ENCODE results near the gene DPM1. TPM values are rescaled to one million over a fixed set of nuclear protein-coding genes. Genes with fewer than 3 reads are reported as not detected.

Gene DPM1
- total RNA-seq, 1 experiment from 2014 or later: 70.7 TPM

DNA sequence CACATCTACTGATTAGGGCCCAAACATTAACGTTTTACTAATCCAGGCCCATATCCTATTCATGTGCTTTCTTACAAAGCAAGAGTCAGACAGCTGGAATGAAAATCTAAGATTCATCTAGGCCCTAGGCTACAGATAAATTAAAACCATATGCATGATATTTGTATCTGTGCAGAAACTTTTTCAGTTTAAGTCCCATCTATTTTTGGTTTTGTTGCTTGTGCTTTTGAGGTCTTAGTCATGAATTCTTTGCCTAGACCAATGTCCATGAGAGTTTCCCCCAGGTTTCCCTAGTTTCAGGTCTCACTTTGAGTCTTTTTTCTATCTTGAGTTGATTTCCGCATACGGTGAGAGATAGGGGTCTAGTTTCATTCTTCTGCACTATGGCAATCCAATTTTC lies 47.3 kb downstream of the DPM1 start:
- TF ChIP-seq, protein P1, sequence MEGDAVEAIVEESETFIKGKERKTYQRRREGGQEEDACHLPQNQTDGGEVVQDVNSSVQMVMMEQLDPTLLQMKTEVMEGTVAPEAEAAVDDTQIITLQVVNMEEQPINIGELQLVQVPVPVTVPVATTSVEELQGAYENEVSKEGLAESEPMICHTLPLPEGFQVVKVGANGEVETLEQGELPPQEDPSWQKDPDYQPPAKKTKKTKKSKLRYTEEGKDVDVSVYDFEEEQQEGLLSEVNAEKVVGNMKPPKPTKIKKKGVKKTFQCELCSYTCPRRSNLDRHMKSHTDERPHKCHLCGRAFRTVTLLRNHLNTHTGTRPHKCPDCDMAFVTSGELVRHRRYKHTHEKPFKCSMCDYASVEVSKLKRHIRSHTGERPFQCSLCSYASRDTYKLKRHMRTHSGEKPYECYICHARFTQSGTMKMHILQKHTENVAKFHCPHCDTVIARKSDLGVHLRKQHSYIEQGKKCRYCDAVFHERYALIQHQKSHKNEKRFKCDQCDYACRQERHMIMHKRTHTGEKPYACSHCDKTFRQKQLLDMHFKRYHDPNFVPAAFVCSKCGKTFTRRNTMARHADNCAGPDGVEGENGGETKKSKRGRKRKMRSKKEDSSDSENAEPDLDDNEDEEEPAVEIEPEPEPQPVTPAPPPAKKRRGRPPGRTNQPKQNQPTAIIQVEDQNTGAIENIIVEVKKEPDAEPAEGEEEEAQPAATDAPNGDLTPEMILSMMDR (conservative IDR thresholded peaks at IDR 0.05): no peak
- TF ChIP-seq EZH2 (IDR thresholded peaks at IDR 0.05; ENCODE audit: low read depth): no peak
- BruUV-seq (replicated peaks): no TSS peak
- no peaks in the 10 kb centered on the region for H3K9me3 ChIP-seq (ENCODE audit: insufficient read depth, low read depth)
- H4K20me1 ChIP-seq (ENCODE audit: insufficient read depth): peaks cover 98% of the 10 kb centered on the region
- H3K4me2 ChIP-seq: no peak overlapping the region
- H3K4me3 ChIP-seq: no peak overlapping the region
- H3K9me2 ChIP-seq (ENCODE audit: insufficient read depth): no peaks in the 10 kb centered on the region
- peaks cover 7% of the 10 kb centered on the region; the same call in 1 of the 2 replicates for H3F3A ChIP-seq (ENCODE audit: insufficient read depth, low read depth)
- H3K79me2 ChIP-seq (ENCODE audit: low read depth): peaks cover 100% of the 10 kb centered on the region
- intact Hi-C loops (cut with micrococcal nuclease; ENCODE audit: unreplicated experiment): no loop called here
- POLR2A ChIA-PET (ENCODE audit: unreplicated experiment): interaction anchor here (0.7 kb wide), 1 partner anchor 16 kb away, joined by 5 read pairs; no protein-coding TSS in a partner anchor
- H3K27ac ChIP-seq: no peak overlapping the region
- CTCF ChIA-PET: no interaction called here
- no peak for DNase-seq
- H3K36me3 ChIP-seq (ENCODE audit: low read depth): peaks cover 24% of the 10 kb centered on the region; the same call in 1 of the 2 replicates
- H2AFZ ChIP-seq: no peak overlapping the region
- no peaks in the 10 kb centered on the region for H3K4me1 ChIP-seq (replicated peaks; ENCODE audit: insufficient read depth)
- H3K27me3 ChIP-seq (ENCODE audit: insufficient read depth, low read depth): no peaks in the 10 kb centered on the region

DNA sequence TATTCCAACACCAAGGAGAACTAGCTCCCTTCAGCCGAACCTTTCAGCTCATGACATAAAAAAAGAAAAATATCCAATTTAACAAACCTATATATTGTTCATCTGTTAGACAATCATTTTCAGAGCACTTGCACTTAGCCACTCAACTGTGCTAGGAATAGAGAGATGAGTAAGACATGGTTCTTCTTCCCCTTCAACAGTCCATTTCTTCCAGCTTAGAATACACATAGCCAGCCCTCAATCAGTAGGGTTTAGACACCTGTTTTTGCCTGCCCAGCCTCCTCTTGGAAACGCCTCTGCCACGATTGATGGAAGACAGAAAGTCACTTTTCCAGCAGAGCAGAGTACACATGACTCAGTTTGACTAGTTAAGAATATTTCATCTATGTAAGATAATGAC lies 48.9 kb downstream of the DPM1 start:
- H3K9me3 ChIP-seq (ENCODE audit: insufficient read depth, low read depth): no peaks in the 10 kb centered on the region
- H3K4me2 ChIP-seq: no peak overlapping the region
- intact Hi-C loops (cut with micrococcal nuclease; ENCODE audit: unreplicated experiment): no loop called here
- peaks cover 100% of the 10 kb centered on the region for H3K79me2 ChIP-seq (ENCODE audit: low read depth)
- ChIA-PET CTCF (interaction anchor here (0.7 kb wide), 1 partner anchor 9 kb away, joined by 4 read pairs; no protein-coding TSS in a partner anchor), POLR2A (ENCODE audit: unreplicated experiment) (interaction anchor here (0.5 kb wide), 2 partner anchors 14 to 115 kb away, joined by 3 to 5 read pairs; partner anchors contain the start of gene BCAS4)
- no peak overlapping the region for H3K27ac ChIP-seq
- H3K4me1 ChIP-seq (replicated peaks; ENCODE audit: insufficient read depth): no peaks in the 10 kb centered on the region
- no TSS peak for BruUV-seq (replicated peaks)
- H3K9me2 ChIP-seq (ENCODE audit: insufficient read depth): no peaks in the 10 kb centered on the region
- H3K4me3 ChIP-seq: no peak overlapping the region
- TF ChIP-seq, protein P1 (conservative IDR thresholded peaks at IDR 0.05): no peak
- no peak for TF ChIP-seq EZH2 (IDR thresholded peaks at IDR 0.05; ENCODE audit: low read depth)
- no peaks in the 10 kb centered on the region for H3K27me3 ChIP-seq (ENCODE audit: insufficient read depth, low read depth)
- H3K36me3 ChIP-seq (ENCODE audit: low read depth): peaks cover 15% of the 10 kb centered on the region; the same call in 1 of the 2 replicates
- peaks cover 7% of the 10 kb centered on the region; the same call in 1 of the 2 replicates for H3F3A ChIP-seq (ENCODE audit: insufficient read depth, low read depth)
- no peak overlapping the region for H2AFZ ChIP-seq
- no peak for DNase-seq
- peaks cover 98% of the 10 kb centered on the region for H4K20me1 ChIP-seq (ENCODE audit: insufficient read depth)

DNA sequence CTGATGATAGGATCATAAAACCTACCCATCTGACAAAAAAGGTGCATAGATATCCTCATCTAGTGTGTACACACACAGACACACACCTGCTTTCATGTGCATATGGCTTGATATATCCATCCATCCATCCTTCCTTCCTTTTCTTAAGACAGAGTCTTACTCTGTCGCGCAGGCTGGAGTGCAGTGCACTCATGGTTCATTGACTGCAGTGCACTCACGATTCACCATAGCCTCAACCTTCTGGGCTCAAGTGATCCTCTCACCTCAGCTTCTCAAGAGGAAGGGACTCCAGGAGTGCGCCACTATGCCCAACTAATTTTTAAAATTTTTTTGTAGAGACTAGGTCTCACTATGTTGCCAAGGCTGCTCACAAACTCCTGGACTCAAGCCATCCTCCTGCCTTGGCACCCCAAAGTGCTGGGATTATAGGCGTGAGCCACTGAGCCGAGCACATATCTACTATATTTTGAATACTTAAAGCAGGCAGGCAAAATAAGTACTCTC lies 54.2 kb downstream of the DPM1 start:
- CTCF ChIA-PET: no interaction called here
- peaks cover 86% of the 10 kb centered on the region for H4K20me1 ChIP-seq (ENCODE audit: insufficient read depth)
- POLR2A ChIA-PET (ENCODE audit: unreplicated experiment): no interaction called here

More for the DNA sequence above, 54.2 kb downstream of the DPM1 start:
- H2AFZ ChIP-seq: no peak overlapping the region
- H3K9me2 ChIP-seq (ENCODE audit: insufficient read depth): no peaks in the 10 kb centered on the region
- TF ChIP-seq EZH2 (IDR thresholded peaks at IDR 0.05; ENCODE audit: low read depth): no peak
- TF ChIP-seq, protein P1 (conservative IDR thresholded peaks at IDR 0.05): no peak
- no TSS peak for BruUV-seq (replicated peaks)
- no peaks in the 10 kb centered on the region for H3K4me1 ChIP-seq (replicated peaks; ENCODE audit: insufficient read depth)
- H3F3A ChIP-seq (ENCODE audit: insufficient read depth, low read depth): peaks cover 15% of the 10 kb centered on the region; the same call in 1 of the 2 replicates
- no peak overlapping the region for H3K4me3 ChIP-seq
- H3K27ac ChIP-seq: no peak overlapping the region
- H3K79me2 ChIP-seq (ENCODE audit: low read depth): peaks cover 91% of the 10 kb centered on the region
- no peak for DNase-seq
- no peak overlapping the region for H3K4me2 ChIP-seq
- intact Hi-C loops (cut with micrococcal nuclease; ENCODE audit: unreplicated experiment): loop anchor here (5.0 kb wide), 1 partner anchor 87 kb away; no protein-coding TSS in a partner anchor
- no peaks in the 10 kb centered on the region for H3K27me3 ChIP-seq (ENCODE audit: insufficient read depth, low read depth)
- no peaks in the 10 kb centered on the region for H3K9me3 ChIP-seq (ENCODE audit: insufficient read depth, low read depth)
- H3K36me3 ChIP-seq (ENCODE audit: low read depth): peaks cover 38% of the 10 kb centered on the region

Data from PC-9 (cell line).